ENCODE data around the gene FAM184B. TPM values are rescaled to one million over a fixed set of nuclear protein-coding genes. Genes with fewer than 3 reads are reported as not detected.
A peak's percentile ranks its signal among the peaks of the same experiment; 100 is the strongest.

FAM184B gene
- total RNA-seq, 1 experiment from 2014 or later = 0.47 TPM

DNA sequence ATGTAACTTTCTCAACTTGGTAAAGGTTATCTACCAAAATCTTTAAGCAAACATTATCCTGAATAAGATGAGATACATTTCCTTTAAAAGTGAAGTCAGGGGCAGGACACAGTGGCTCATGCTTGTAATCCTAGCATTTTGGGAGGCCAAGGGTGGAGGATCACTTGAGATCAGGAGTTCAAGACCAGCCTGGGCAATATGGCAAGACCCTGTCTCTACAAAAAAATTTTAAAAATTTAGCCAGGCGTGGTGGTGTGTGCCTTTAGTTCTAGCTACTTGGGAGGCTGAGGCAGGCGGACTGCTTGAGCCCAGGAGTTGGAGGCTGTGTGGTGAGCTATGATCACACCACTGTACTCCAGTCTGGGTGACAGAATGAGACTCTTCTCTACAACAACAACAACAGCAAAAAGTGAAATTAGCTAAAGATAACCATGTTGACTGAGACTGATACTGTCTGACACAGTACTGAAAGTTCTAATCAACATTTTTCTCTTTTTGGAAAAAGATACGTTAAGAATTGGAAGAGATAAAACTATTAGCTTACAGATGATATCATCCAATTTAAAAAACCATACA lies 24.2 kb upstream of the FAM184B start:
- H3K9me2 ChIP-seq (replicated peaks; ENCODE audit: low read length) = no peaks in the 10 kb centered on the region
- H3K4me2 ChIP-seq (ENCODE audit: low read length) = no peak overlapping the region
- H3K9me3 ChIP-seq (ENCODE audit: low read length) = no peaks in the 10 kb centered on the region
- ChIA-PET POLR2A (ENCODE audit: unreplicated experiment) (no interaction called here), CTCF (no interaction called here)
- no peak for DNase-seq
- no peak overlapping the region for H3K4me3 ChIP-seq (ENCODE audit: low read length)
- no TSS peak for BruUV-seq (replicated peaks)
- peaks cover 27% of the 10 kb centered on the region; the same call in 1 of the 2 replicates for H4K20me1 ChIP-seq (ENCODE audit: low read length)
- no peak overlapping the region for H3K27ac ChIP-seq (ENCODE audit: low read length)
- no peaks in the 10 kb centered on the region for H3F3A ChIP-seq (ENCODE audit: low read length, unreplicated experiment)
- H3K9ac ChIP-seq (ENCODE audit: low read length) = no peak overlapping the region
- no peaks in the 10 kb centered on the region for H3K27me3 ChIP-seq (ENCODE audit: low read length)
- ATAC-seq = no peak
- H3K4me1 ChIP-seq (ENCODE audit: insufficient read depth, low read length) = peaks cover 15% of the 10 kb centered on the region
- peaks cover 72% of the 10 kb centered on the region for H3K79me2 ChIP-seq (ENCODE audit: low read length)
- intact Hi-C loops (cut with micrococcal nuclease) = loop anchor here (5.0 kb wide), 1 partner anchor 193 kb away; the partner anchor contains the start of gene MED28
- no peak overlapping the region for H2AFZ ChIP-seq (ENCODE audit: low read length)
- TF ChIP-seq, protein P1, sequence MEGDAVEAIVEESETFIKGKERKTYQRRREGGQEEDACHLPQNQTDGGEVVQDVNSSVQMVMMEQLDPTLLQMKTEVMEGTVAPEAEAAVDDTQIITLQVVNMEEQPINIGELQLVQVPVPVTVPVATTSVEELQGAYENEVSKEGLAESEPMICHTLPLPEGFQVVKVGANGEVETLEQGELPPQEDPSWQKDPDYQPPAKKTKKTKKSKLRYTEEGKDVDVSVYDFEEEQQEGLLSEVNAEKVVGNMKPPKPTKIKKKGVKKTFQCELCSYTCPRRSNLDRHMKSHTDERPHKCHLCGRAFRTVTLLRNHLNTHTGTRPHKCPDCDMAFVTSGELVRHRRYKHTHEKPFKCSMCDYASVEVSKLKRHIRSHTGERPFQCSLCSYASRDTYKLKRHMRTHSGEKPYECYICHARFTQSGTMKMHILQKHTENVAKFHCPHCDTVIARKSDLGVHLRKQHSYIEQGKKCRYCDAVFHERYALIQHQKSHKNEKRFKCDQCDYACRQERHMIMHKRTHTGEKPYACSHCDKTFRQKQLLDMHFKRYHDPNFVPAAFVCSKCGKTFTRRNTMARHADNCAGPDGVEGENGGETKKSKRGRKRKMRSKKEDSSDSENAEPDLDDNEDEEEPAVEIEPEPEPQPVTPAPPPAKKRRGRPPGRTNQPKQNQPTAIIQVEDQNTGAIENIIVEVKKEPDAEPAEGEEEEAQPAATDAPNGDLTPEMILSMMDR (conservative IDR thresholded peaks at IDR 0.05; ENCODE audit: low read depth, low read length) = no peak
- TF ChIP-seq EZH2 (IDR thresholded peaks at IDR 0.05; ENCODE audit: low read length, unreplicated experiment) = no peak
- no peak for TF ChIP-seq EZH2phosphoT487 (IDR thresholded peaks at IDR 0.05; ENCODE audit: borderline replicate concordance, low read length)
- H3K36me3 ChIP-seq (ENCODE audit: low read depth, low read length) = peaks cover 37% of the 10 kb centered on the region

- ATAC-seq (no peak), DNase-seq (no peak)
- Histone ChIP-seq H3K9me3 (ENCODE audit: low read length) (no peaks in the 10 kb centered on the region), H4K20me1 (ENCODE audit: low read length) (no peaks in the 10 kb centered on the region), H3K9me2 (replicated peaks; ENCODE audit: low read length) (no peaks in the 10 kb centered on the region), H3K4me3 (ENCODE audit: low read length) (no peak overlapping the region), H3F3A (ENCODE audit: low read length, unreplicated experiment) (no peaks in the 10 kb centered on the region), H3K27me3 (ENCODE audit: low read length) (no peaks in the 10 kb centered on the region), H3K79me2 (ENCODE audit: low read length) (no peaks in the 10 kb centered on the region), H3K27ac (ENCODE audit: low read length) (no peak overlapping the region), H3K4me1 (ENCODE audit: insufficient read depth, low read length) (peaks cover 17% of the 10 kb centered on the region), H2AFZ (ENCODE audit: low read length) (no peak overlapping the region), H3K9ac (ENCODE audit: low read length) (no peak overlapping the region), H3K36me3 (ENCODE audit: low read depth, low read length) (peaks cover 7% of the 10 kb centered on the region; the same call in 1 of the 2 replicates), H3K4me2 (ENCODE audit: low read length) (no peak overlapping the region)
- BruUV-seq (replicated peaks) = no TSS peak
- intact Hi-C loops (cut with micrococcal nuclease) = no loop called here
- POLR2A ChIA-PET (ENCODE audit: unreplicated experiment) = no interaction called here
- CTCF ChIA-PET = no interaction called here
- TF ChIP-seq, protein P1 (conservative IDR thresholded peaks at IDR 0.05; ENCODE audit: low read depth, low read length) = no peak
- TF ChIP-seq EZH2phosphoT487 (IDR thresholded peaks at IDR 0.05; ENCODE audit: borderline replicate concordance, low read length) (no peak), EZH2 (IDR thresholded peaks at IDR 0.05; ENCODE audit: low read length, unreplicated experiment) (no peak)
These were observed 16.4 kb upstream of the FAM184B start for GRCh38 chr4:17797808-17798207.

DNA sequence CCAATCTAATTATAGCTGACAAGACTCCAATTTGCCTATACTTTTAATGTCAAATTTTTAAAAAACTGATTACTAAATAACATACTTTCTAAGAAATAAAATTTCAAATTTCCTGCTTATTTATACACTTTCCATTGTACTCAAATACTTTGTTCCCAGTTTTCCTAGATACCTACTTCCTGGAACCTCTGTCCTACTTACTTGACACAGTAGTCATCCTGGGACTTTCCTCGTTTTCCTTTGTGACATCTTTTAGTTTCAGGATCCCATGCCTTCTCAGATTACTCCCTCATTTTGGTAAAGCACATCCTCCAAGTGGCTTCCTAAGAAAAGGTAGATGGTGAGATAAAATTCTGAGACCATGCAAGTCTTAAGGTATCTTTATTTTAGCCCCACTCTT lies 13.3 kb upstream of the FAM184B start:
- intact Hi-C loops (cut with micrococcal nuclease) = no loop called here
- DNase-seq = peak; percentile 47
- H3K4me3 ChIP-seq (ENCODE audit: low read length) = no peak overlapping the region
- no peaks in the 10 kb centered on the region for H3K36me3 ChIP-seq (ENCODE audit: low read depth, low read length)
- no peak for ATAC-seq
- no TSS peak for BruUV-seq (replicated peaks)
- H3K4me1 ChIP-seq (ENCODE audit: insufficient read depth, low read length) = peaks cover 17% of the 10 kb centered on the region
- peak overlapping the region; percentile 64 for H3K27ac ChIP-seq (ENCODE audit: low read length)
- ChIA-PET CTCF (no interaction called here), POLR2A (ENCODE audit: unreplicated experiment) (interaction anchor here (0.6 kb wide), 1 partner anchor 15 kb away, joined by 4 read pairs; no protein-coding TSS in a partner anchor)
- no peaks in the 10 kb centered on the region for H3F3A ChIP-seq (ENCODE audit: low read length, unreplicated experiment)
- TF ChIP-seq, protein P1 (conservative IDR thresholded peaks at IDR 0.05; ENCODE audit: low read depth, low read length) = no peak
- TF ChIP-seq EZH2phosphoT487 (IDR thresholded peaks at IDR 0.05; ENCODE audit: borderline replicate concordance, low read length) (no peak), EZH2 (IDR thresholded peaks at IDR 0.05; ENCODE audit: low read length, unreplicated experiment) (no peak)
- no peaks in the 10 kb centered on the region for H3K79me2 ChIP-seq (ENCODE audit: low read length)
- H3K27me3 ChIP-seq (ENCODE audit: low read length) = no peaks in the 10 kb centered on the region
- H3K9me2 ChIP-seq (replicated peaks; ENCODE audit: low read length) = no peaks in the 10 kb centered on the region
- no peaks in the 10 kb centered on the region for H3K9me3 ChIP-seq (ENCODE audit: low read length)
- no peak overlapping the region; the same call in 1 of the 2 replicates for H3K9ac ChIP-seq (ENCODE audit: low read length)
- H3K4me2 ChIP-seq (ENCODE audit: low read length) = 0 out of 2 replicates have a peak overlapping the region, but pooled peaks have one; percentile 6
- no peak overlapping the region for H2AFZ ChIP-seq (ENCODE audit: low read length)
- no peaks in the 10 kb centered on the region for H4K20me1 ChIP-seq (ENCODE audit: low read length)
